SKM-1 treated with dmso at 0.1 percent for 144 hours (cell line): ENCODE results near the gene KASH5.
"Not testable (repeated sequence)": the region's sequence is repeated elsewhere in the genome, so short reads cannot be mapped to it uniquely, and the experiment has no call there.

ENCODE experiments used
- DNase-seq: peaks from one replicate; lab custom pipeline; 2025; ENCODE audit not compliant: unreplicated experiment; lab: John Stamatoyannopoulos, UW

KASH5 gene

GRCh38 chr19:49362048-49362928 lies 25.8 kb upstream of the KASH5 start, which contains the start of gene TEAD2:
TEAD2 (minus strand) TSS chr19:49362416; CDS start chr19:49360075, 2,341 bp downstream.
- no peak for DNase-seq

GRCh38 chr19:49362929-49363267 lies 25.2 kb upstream of the KASH5 start:
- DNase-seq, result no peak

GRCh38 chr19:49363268-49364082 lies 24.6 kb upstream of the KASH5 start, which contains the start of gene DKKL1:
DKKL1 (plus strand) TSS chr19:49363877; CDS start chr19:49363999, 122 bp downstream.
- peak; percentile 78 for DNase-seq

- DNase-seq, result no peak
Measured at GRCh38 chr19:49364083-49364737, 23.8 kb upstream of the KASH5 start.

- DNase-seq, result no peak
Measured at GRCh38 chr19:49366110-49366509, 21.9 kb upstream of the KASH5 start.

- peak; percentile 78 for DNase-seq
Measured at GRCh38 chr19:49368711-49369358, 19.2 kb upstream of the KASH5 start.

GRCh38 chr19:49371184-49371583 lies 16.9 kb upstream of the KASH5 start:
- DNase-seq, result no peak

- DNase-seq, result not testable (repeated sequence)
Measured at GRCh38 chr19:49373174-49373573, 14.9 kb upstream of the KASH5 start.

GRCh38 chr19:49374665-49375434 lies 13.2 kb upstream of the KASH5 start:
- DNase-seq, result no peak

GRCh38 chr19:49378512-49378911 lies 9.5 kb upstream of the KASH5 start:
- no peak for DNase-seq

- no peak for DNase-seq
Measured at GRCh38 chr19:49380391-49380790, 7.7 kb upstream of the KASH5 start.

- DNase-seq, result no peak
Measured at GRCh38 chr19:49382639-49383038, 5.4 kb upstream of the KASH5 start.

GRCh38 chr19:49383599-49383998 lies 4.5 kb upstream of the KASH5 start:
- no peak for DNase-seq

GRCh38 chr19:49389406-49389805 lies 1.4 kb downstream of the KASH5 start:
- DNase-seq, result no peak

- no peak for DNase-seq
Measured at GRCh38 chr19:49390131-49390928, 2.3 kb downstream of the KASH5 start.

GRCh38 chr19:49390929-49391359 lies 2.9 kb downstream of the KASH5 start:
- no peak for DNase-seq

GRCh38 chr19:49391581-49392399 lies 3.7 kb downstream of the KASH5 start:
- DNase-seq, result peak; percentile 38

- no peak for DNase-seq
Measured at GRCh38 chr19:49393881-49394280, 5.8 kb downstream of the KASH5 start.
